Measurements from ENCODE around the gene MPG.

DNA sequence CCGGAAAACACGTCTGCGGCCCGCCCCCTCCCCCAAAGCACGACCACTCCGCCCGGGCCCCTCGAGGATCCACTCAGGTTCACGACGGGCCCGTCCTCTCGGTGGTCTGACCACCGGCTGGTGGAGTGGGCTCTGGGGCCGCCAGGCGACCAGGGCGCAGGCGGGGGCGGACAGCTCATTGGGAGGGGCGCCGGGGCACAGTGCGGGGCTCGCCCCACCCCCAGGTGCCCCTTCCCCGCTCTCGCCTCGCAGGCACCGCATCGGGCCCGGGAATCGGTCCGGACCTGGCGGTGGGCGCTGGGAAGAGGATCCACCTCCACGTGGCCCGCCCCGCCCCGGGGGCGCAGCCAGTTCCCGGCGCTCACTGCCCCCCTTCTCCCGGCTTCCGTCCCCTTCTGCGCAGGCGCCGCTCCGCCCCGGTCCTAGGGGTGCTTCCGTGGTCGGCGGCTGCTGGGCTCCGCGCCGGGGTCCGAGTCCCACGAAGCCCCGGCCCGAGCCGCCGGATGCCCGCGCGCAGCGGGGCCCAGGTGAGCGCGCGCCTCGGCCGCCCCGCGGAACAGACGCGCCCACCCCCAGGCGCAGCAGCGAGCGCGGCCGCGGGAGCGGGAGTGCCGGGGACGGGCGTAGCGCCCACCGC is at the start of gene MPG:
- TF ChIP-seq RFX5 (IDR thresholded peaks at IDR 0.05; ENCODE audit: borderline replicate concordance, low read depth, low read length) (no peak), EP300 (IDR thresholded peaks at IDR 0.05; ENCODE audit: borderline replicate concordance in 1 of 2, low read depth in 2 of 2, low read length in 2 of 2) (no peak), SUZ12 (IDR thresholded peaks at IDR 0.05; ENCODE audit: low read length) (no peak), BRCA1 (IDR thresholded peaks at IDR 0.05; ENCODE audit: low read depth, low read length) (no peak), CEBPB (IDR thresholded peaks at IDR 0.05; ENCODE audit: low read depth, low read length) (no peak), CHD2 (IDR thresholded peaks at IDR 0.05; ENCODE audit: low read length) (no peak), EZH2 (IDR thresholded peaks at IDR 0.05; ENCODE audit: low read depth, low read length, severe bottlenecking) (no peak), ZNF274 (IDR thresholded peaks at IDR 0.05; ENCODE audit: borderline replicate concordance, extremely low read depth, low read length) (no peak), YY1 (IDR thresholded peaks at IDR 0.05; ENCODE audit: low read depth, low read length) (no peak)
- TF ChIP-seq, protein P1, sequence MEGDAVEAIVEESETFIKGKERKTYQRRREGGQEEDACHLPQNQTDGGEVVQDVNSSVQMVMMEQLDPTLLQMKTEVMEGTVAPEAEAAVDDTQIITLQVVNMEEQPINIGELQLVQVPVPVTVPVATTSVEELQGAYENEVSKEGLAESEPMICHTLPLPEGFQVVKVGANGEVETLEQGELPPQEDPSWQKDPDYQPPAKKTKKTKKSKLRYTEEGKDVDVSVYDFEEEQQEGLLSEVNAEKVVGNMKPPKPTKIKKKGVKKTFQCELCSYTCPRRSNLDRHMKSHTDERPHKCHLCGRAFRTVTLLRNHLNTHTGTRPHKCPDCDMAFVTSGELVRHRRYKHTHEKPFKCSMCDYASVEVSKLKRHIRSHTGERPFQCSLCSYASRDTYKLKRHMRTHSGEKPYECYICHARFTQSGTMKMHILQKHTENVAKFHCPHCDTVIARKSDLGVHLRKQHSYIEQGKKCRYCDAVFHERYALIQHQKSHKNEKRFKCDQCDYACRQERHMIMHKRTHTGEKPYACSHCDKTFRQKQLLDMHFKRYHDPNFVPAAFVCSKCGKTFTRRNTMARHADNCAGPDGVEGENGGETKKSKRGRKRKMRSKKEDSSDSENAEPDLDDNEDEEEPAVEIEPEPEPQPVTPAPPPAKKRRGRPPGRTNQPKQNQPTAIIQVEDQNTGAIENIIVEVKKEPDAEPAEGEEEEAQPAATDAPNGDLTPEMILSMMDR (IDR thresholded peaks at IDR 0.05; ENCODE audit: control extremely low read depth in 1 of 3, insufficient read depth in 1 of 3, low read depth in 1 of 3, low read length in 3 of 3) = no peak

Data from H1 (cell line).